GM20431 (cell line): ENCODE data around the gene R3HDM2.
"Not testable (repeated sequence)": the region's sequence is repeated elsewhere in the genome, so short reads cannot be mapped to it uniquely, and the experiment has no call there.

Source experiments
- in situ Hi-C: fragments of 300-500 bp; cut with MseI, MboI; formaldehyde crosslinking; loops from one replicate; pipeline ENCODE4 v1.15.0; 2020; ENCODE audit warnings: low sequenced_read_pairs; ENCODE audit not compliant: unreplicated experiment

The R3HDM2 gene

GRCh38 chr12:57454566-57455373 lies 23.9 kb upstream of the R3HDM2 start, which contains the start of gene INHBE:
TSS of gene INHBE (plus strand) at chr12:57455307. CDS start at chr12:57455537, 230 bp downstream.
- in situ Hi-C loops = loop anchor here (10.0 kb wide), 1 partner anchor 190 kb away; no protein-coding TSS in a partner anchor

GRCh38 chr12:57454213-57454565 lies 23.3 kb upstream of the R3HDM2 start:
- in situ Hi-C loops = loop anchor here (10.0 kb wide), 1 partner anchor 189 kb away; no protein-coding TSS in a partner anchor

- in situ Hi-C loops = loop anchor here (10.0 kb wide), 1 partner anchor 188 kb away; no protein-coding TSS in a partner anchor
Measured at GRCh38 chr12:57452937-57453509, 22.2 kb upstream of the R3HDM2 start.

GRCh38 chr12:57452181-57452936 lies 21.5 kb upstream of the R3HDM2 start:
- in situ Hi-C loops = loop anchor here (10.0 kb wide), 1 partner anchor 188 kb away; no protein-coding TSS in a partner anchor

- in situ Hi-C loops = loop anchor here (10.0 kb wide), 1 partner anchor 187 kb away; no protein-coding TSS in a partner anchor
Measured at GRCh38 chr12:57451233-57451778, 20.5 kb upstream of the R3HDM2 start.

- in situ Hi-C loops = loop anchor here (10.0 kb wide), 1 partner anchor 185 kb away; no protein-coding TSS in a partner anchor
Measured at GRCh38 chr12:57450057-57450456, 19.2 kb upstream of the R3HDM2 start.

GRCh38 chr12:57449375-57449774 lies 18.5 kb upstream of the R3HDM2 start:
- in situ Hi-C loops = no loop called here

GRCh38 chr12:57448669-57449068 lies 17.8 kb upstream of the R3HDM2 start:
- in situ Hi-C loops = no loop called here

GRCh38 chr12:57446292-57446960 lies 15.6 kb upstream of the R3HDM2 start:
- in situ Hi-C loops = no loop called here

GRCh38 chr12:57444744-57445143 lies 13.9 kb upstream of the R3HDM2 start:
- in situ Hi-C loops = no loop called here

GRCh38 chr12:57444337-57444736 lies 13.5 kb upstream of the R3HDM2 start:
- in situ Hi-C loops = not testable (repeated sequence)

- in situ Hi-C loops = no loop called here
Measured at GRCh38 chr12:57441846-57442427, 11.1 kb upstream of the R3HDM2 start.

- in situ Hi-C loops = not testable (repeated sequence)
Measured at GRCh38 chr12:57441393-57441792, 10.6 kb upstream of the R3HDM2 start.

- in situ Hi-C loops = no loop called here
Measured at GRCh38 chr12:57439762-57440266, 9.0 kb upstream of the R3HDM2 start.

- in situ Hi-C loops = no loop called here
Measured at GRCh38 chr12:57438400-57438799, 7.6 kb upstream of the R3HDM2 start.

- in situ Hi-C loops = no loop called here
Measured at GRCh38 chr12:57435293-57435692, 4.5 kb upstream of the R3HDM2 start.

- in situ Hi-C loops = no loop called here
Measured at GRCh38 chr12:57434517-57435223, 3.8 kb upstream of the R3HDM2 start, which contains the start of gene INHBC. TSS of gene INHBC (plus strand) at chr12:57434784. CDS start at chr12:57434887, 103 bp downstream.

GRCh38 chr12:57433370-57433769 lies 2.5 kb upstream of the R3HDM2 start:
- in situ Hi-C loops = no loop called here
